GM10248 (cell line): ENCODE data around the gene CTSA.

Experiments used
- CTCF ChIA-PET: fragments of 300-600 bp; sonication (Branson Sonifier 250); formaldehyde crosslinking; extraction: SDS; loops from one replicate; lab custom pipeline; 2021; ENCODE audit warnings: antibody characterized with exemption; lab: Yijun Ruan, JAX
- POLR2A ChIA-PET: fragments of 350-650 bp; sonication (Branson Sonifier 250); formaldehyde crosslinking; extraction: SDS; loops from one replicate; lab custom pipeline; 2020; ENCODE audit warnings: antibody characterized with exemption; lab: Yijun Ruan, JAX
- DNase-seq: peaks from one replicate; pipeline ENCODE4 v3.0.0; 2012; ENCODE audit errors: extremely low spot score
- TF ChIP-seq, protein P1 (sequence below): IDR thresholded peaks from 2 replicates; pipeline ENCODE4 v1.5.1; 2012; ENCODE audit warnings: mild to moderate bottlenecking, low read depth; ENCODE audit errors: extremely low read depth, missing control alignments, control extremely low read depth

Gene CTSA

DNA sequence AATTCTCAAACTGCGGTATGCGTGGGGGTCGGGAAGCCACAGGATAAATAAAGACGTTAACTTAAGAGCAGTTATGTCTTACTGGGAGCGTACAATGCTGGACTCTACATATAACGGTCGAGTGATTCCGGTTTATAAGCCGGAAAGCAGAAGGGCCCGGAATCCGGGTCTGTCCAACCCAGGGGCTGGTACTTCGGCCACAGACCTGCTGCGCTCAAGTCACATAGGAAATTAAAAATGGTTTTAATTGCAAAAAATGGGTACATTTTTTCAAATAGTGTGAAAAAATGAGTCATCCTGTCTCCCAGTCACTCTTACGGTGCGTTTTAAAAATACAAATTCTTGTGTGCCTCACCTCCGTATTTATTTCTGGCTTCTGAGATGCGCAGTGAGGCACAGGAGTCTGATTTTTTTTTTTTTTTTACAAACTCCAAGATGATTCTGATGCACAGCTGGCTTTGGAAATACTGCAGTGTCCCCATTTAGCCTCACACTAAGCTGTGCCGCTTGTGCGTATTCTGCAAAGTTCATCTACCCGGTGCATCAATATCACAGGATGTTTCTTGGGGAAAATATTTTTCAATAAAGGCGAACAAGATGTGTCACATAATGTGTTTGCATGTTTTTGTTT, 44.4 kb downstream of the CTSA start:
- POLR2A ChIA-PET, result interaction anchor here (0.6 to 2.6 kb wide), 19 partner anchors 8 to 482 kb away, joined by 3 to 14 read pairs (median 5); partner anchors contain the start of gene ZNF335
- TF ChIP-seq, protein P1, sequence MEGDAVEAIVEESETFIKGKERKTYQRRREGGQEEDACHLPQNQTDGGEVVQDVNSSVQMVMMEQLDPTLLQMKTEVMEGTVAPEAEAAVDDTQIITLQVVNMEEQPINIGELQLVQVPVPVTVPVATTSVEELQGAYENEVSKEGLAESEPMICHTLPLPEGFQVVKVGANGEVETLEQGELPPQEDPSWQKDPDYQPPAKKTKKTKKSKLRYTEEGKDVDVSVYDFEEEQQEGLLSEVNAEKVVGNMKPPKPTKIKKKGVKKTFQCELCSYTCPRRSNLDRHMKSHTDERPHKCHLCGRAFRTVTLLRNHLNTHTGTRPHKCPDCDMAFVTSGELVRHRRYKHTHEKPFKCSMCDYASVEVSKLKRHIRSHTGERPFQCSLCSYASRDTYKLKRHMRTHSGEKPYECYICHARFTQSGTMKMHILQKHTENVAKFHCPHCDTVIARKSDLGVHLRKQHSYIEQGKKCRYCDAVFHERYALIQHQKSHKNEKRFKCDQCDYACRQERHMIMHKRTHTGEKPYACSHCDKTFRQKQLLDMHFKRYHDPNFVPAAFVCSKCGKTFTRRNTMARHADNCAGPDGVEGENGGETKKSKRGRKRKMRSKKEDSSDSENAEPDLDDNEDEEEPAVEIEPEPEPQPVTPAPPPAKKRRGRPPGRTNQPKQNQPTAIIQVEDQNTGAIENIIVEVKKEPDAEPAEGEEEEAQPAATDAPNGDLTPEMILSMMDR, result no peak
- DNase-seq, result no peak
- CTCF ChIA-PET, result interaction anchor here (1.3 to 5.3 kb wide), 3 partner anchors 14 to 78 kb away, joined by 4 to 43 read pairs (median 5); no protein-coding TSS in a partner anchor

DNA sequence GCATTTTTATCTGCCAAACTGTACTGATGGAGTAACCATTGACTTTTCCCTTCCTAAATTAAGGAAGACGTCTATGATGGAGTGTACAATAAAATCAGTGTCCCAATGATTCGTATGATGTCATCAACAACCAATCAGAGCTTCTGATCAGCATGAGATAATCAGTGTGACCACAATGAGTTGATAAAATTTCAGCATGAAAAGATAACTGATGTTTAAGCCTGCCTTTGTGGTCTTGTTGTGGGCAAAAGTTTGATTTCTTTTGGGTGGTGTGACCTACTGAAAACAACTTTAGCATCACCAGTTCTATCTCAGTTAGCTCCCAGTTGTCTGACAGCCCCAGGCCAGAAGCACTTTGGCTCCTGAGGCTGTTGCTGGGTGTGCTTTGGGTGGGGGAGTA, 46.6 kb downstream of the CTSA start:
- ChIA-PET POLR2A (interaction anchor here (0.7 kb wide), 1 partner anchor 20 kb away, joined by 3 read pairs; no protein-coding TSS in a partner anchor), CTCF (interaction anchor here (1.5 to 5.3 kb wide), 5 partner anchors 17 to 48 kb away, joined by 3 to 43 read pairs (median 7); no protein-coding TSS in a partner anchor)
- TF ChIP-seq, protein P1, result no peak
- no peak for DNase-seq

- no peak for DNase-seq
- CTCF ChIA-PET, result interaction anchor here (1.5 to 5.3 kb wide), 3 partner anchors 20 to 31 kb away, joined by 5 to 43 read pairs (median 8); no protein-coding TSS in a partner anchor
- POLR2A ChIA-PET, result no interaction called here
- TF ChIP-seq, protein P1, result no peak
Observed at GRCh38 chr20:45938727-45939438, 47.7 kb downstream of the CTSA start.

DNA sequence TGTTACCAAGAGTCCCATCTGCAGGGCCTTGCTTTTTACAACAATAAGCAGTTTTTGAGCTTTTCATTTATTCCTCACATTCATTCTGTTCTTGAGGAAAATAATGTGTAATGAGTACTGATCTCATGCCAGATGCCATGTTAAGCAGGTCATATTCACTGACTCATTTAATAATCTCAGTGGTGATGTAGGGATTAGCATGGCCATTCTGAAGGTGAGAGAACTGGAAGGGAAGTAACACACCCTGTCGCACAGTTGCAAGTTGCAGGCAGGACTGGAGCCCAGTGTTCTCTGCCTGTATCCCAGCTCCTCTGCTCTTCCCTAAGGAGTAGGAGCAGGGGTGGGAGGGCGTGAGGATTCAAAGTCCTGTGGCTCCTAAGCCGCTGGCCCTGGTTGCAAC, 48.9 kb downstream of the CTSA start:
- no peak for DNase-seq
- TF ChIP-seq, protein P1, result no peak
- ChIA-PET CTCF (interaction anchor here (1.0 kb wide), 1 partner anchor 21 kb away, joined by 3 read pairs; no protein-coding TSS in a partner anchor), POLR2A (interaction anchor here (0.6 to 1.1 kb wide), 3 partner anchors 9 to 21 kb away, joined by 3 to 7 read pairs (median 4); no protein-coding TSS in a partner anchor)

DNA sequence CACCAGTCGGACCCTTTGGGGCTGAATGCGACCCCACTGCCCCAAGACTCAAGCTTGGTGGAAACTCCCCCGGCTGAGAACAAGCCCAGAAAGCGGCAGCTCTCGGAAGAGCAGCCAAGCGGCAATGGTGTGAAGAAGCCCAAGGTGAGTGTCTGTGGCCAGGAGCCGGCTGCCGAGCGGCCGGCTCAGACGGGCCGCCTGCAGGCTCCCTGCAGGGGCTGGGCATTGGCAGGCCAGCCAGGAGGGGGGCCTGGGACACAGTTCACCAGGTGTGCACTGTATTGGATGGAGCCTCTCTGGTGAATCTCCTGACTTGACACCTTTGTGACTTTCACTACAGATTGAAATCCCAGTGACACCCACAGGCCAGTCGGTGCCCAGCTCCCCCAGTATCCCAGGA, 49.3 kb downstream of the CTSA start:
- TF ChIP-seq, protein P1, result no peak
- ChIA-PET CTCF (interaction anchor here (0.9 to 1.0 kb wide), 2 partner anchors 9 to 22 kb away, joined by 3 read pairs; no protein-coding TSS in a partner anchor), POLR2A (interaction anchor here (0.9 to 1.1 kb wide), 2 partner anchors 9 to 21 kb away, joined by 3 to 4 read pairs; no protein-coding TSS in a partner anchor)
- no peak for DNase-seq

DNA sequence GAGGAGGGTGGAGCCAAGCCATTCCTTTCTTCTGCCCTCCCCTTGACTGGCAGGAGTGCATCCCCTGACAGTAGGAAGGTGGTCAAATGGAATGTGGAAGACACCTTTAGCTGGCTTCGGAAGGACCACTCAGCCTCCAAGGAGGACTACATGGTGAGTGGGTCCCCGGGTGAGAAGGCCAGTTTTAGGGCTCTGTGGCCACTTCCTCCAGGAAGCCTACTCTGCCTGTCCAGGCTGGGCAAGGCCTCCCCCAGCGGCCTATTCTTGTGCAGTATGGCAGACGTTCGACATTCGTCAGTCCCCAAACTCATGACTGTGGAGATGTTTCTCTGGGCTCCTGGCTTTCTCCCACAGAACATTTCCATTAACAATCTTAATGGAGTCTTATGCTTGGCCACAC, 52.5 kb downstream of the CTSA start:
- TF ChIP-seq, protein P1, result no peak
- ChIA-PET CTCF (interaction anchor here (1.4 to 3.1 kb wide), 6 partner anchors 9 to 145 kb away, joined by 4 to 25 read pairs (median 7); no protein-coding TSS in a partner anchor), POLR2A (interaction anchor here (0.6 to 1.0 kb wide), 3 partner anchors 8 to 14 kb away, joined by 3 to 5 read pairs (median 3); no protein-coding TSS in a partner anchor)
- DNase-seq, result no peak
